OCI-LY7 (cell line): Measurements from ENCODE around the gene RAB10.

Source experiments
- EZH2phosphoT487 ChIP-seq: fragments of 200-600 bp; sonication (generic); IDR thresholded peaks from 2 replicates; pipeline ENCODE4 v1.6.1; 2018; ENCODE audit warnings: low read depth, borderline replicate concordance, mild to moderate bottlenecking, mixed run types, antibody characterized with exemption, low read length, moderate library complexity, mixed read lengths
- TF ChIP-seq, protein P1 (sequence below): fragments of 200-600 bp; sonication (generic); conservative IDR thresholded peaks from 2 replicates; pipeline ENCODE4 v1.5.1; 2014; ENCODE audit warnings: mild to moderate bottlenecking, antibody characterized with exemption, low read length, moderate library complexity, mixed read lengths

DNA sequence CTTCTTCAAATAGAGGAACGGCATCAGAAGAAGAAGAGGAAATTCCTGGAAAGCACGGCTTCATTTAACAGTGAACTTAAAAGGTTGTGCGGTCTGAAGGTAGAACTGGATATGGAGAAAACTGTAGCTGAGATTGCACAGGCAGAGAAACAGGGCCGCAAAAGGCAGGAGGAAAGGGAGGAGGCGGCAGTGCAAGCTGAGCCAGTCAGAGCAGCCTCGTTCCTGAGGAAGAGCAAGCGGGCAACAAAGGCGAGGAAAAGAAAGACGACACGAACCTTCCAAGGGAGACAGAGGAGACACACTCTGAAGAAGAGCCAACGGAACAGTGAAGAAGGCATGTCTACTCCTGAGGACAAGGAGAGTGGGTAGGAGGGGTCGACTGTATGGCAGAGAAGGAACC is 116.4 kb downstream of the RAB10 start:
- TF ChIP-seq, protein P1, sequence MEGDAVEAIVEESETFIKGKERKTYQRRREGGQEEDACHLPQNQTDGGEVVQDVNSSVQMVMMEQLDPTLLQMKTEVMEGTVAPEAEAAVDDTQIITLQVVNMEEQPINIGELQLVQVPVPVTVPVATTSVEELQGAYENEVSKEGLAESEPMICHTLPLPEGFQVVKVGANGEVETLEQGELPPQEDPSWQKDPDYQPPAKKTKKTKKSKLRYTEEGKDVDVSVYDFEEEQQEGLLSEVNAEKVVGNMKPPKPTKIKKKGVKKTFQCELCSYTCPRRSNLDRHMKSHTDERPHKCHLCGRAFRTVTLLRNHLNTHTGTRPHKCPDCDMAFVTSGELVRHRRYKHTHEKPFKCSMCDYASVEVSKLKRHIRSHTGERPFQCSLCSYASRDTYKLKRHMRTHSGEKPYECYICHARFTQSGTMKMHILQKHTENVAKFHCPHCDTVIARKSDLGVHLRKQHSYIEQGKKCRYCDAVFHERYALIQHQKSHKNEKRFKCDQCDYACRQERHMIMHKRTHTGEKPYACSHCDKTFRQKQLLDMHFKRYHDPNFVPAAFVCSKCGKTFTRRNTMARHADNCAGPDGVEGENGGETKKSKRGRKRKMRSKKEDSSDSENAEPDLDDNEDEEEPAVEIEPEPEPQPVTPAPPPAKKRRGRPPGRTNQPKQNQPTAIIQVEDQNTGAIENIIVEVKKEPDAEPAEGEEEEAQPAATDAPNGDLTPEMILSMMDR: no peak
- no peak for TF ChIP-seq EZH2phosphoT487
